Nephron progenitor cell (in vitro differentiated cells): ENCODE measurements around the gene DRD1.
"Not testable (repeated sequence)": the region's sequence is repeated elsewhere in the genome, so short reads cannot be mapped to it uniquely, and the experiment has no call there.

Source experiments
- DNase-seq: peaks from one replicate; pipeline ENCODE4 v3.0.0; 2021
- H3K27ac Mint-ChIP-seq: 2 replicates; pipeline ENCODE4 v1.8.0; 2021; ENCODE audit warnings: mild to moderate bottlenecking, moderate library complexity, mixed read lengths
- H3K27me3 Mint-ChIP-seq: 2 replicates; pipeline ENCODE4 v1.8.0; 2021; ENCODE audit warnings: mild to moderate bottlenecking, low read depth, mixed read lengths; ENCODE audit not compliant: poor library complexity
- H3K36me3 Mint-ChIP-seq: 2 replicates; pipeline ENCODE4 v1.8.0; 2021; ENCODE audit warnings: low read depth, mixed read lengths
- H3K4me1 Mint-ChIP-seq: 2 replicates; pipeline ENCODE4 v1.8.0; 2021; ENCODE audit warnings: mixed read lengths
- H3K4me3 Mint-ChIP-seq: 2 replicates; pipeline ENCODE4 v1.8.0; 2021; ENCODE audit warnings: mild to moderate bottlenecking, moderate library complexity, mixed read lengths
- H3K9me3 Mint-ChIP-seq: 2 replicates; pipeline ENCODE4 v1.8.0; 2021; ENCODE audit warnings: mild to moderate bottlenecking, moderate library complexity, mixed read lengths
- CTCF ChIP-seq: fragments of 200-600 bp; sonication (generic); IDR thresholded peaks from 2 replicates; pipeline ENCODE4 v1.5.0; 2021; ENCODE audit warnings: antibody characterized with exemption

Gene DRD1

DNA sequence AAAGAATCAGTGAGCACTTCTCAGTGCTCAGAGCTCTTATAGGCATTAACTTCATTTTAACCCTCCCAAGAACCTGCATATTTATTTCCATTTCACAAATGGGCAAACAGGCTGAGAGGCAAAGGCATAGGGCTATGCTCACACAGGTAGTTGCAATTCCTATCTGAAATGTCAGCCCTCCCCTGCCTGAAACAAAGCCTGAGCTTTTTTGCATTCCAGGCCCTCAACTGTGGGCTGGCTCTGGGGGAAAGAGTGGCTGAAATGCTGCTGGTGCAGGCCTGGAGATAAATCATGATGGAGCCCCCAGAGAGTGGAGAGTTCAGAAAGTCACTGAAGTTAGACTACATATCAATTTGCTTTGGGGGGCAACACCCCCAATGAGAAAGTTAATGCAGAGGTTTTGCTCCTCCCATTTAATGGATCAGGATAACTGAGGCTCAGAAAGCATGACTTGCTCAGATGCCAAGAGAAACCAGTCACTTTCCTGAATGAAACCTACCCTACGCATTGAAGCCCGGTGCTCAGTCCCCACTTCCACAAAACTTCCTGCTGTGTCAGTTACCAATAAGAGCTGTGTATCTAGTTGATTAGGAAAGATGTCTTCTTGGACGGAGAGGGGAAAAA is 5.6 kb downstream of the DRD1 start:
- Mint-ChIP-seq H3K36me3 (no peaks in the 10 kb centered on the region), H3K9me3 (peaks cover 3% of the 10 kb centered on the region), H3K4me1 (no peaks in the 10 kb centered on the region), H3K27me3 (peaks cover 73% of the 10 kb centered on the region), H3K27ac (no peak overlapping the region), H3K4me3 (no peak overlapping the region)
- DNase-seq = no peak
- TF ChIP-seq CTCF = no peak

DNA sequence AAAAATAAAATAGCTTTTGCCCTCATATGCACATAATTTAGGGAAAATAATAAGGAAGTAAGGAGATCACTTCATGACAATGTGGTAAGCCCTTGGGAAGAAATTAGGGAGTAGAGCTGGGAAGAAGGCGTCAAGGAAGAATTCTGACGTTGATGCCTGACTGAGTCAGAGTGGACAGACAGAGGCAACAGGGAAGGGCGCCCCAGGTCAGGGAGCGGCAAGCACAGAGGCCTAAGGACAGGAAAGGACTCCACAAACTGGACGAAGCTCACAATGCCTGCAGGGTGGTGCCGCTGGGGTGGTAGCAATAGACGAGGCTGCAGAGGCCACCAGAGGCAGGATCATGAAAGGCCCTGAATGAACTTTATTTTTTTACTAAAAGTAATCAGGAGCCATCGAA is 7.6 kb downstream of the DRD1 start:
- no peak for DNase-seq
- Mint-ChIP-seq H3K27ac (no peak overlapping the region), H3K36me3 (no peaks in the 10 kb centered on the region), H3K27me3 (peaks cover 61% of the 10 kb centered on the region), H3K4me3 (no peak overlapping the region), H3K4me1 (no peaks in the 10 kb centered on the region), H3K9me3 (no peaks in the 10 kb centered on the region)
- no peak for TF ChIP-seq CTCF

- Mint-ChIP-seq H3K36me3 (no peaks in the 10 kb centered on the region), H3K27me3 (peaks cover 53% of the 10 kb centered on the region), H3K4me3 (no peak overlapping the region), H3K9me3 (peaks cover 5% of the 10 kb centered on the region), H3K4me1 (no peaks in the 10 kb centered on the region), H3K27ac (no peak overlapping the region)
- no peak for DNase-seq
- no peak for TF ChIP-seq CTCF
These were observed 9.2 kb downstream of the DRD1 start for GRCh38 chr5:175434800-175435199.

GRCh38 chr5:175427762-175428161 is 16.2 kb downstream of the DRD1 start:
- H3K4me1 Mint-ChIP-seq = no peaks in the 10 kb centered on the region
- H3K27me3 Mint-ChIP-seq = peaks cover 13% of the 10 kb centered on the region
- DNase-seq = no peak
- H3K4me3 Mint-ChIP-seq = no peak overlapping the region
- H3K27ac Mint-ChIP-seq = no peak overlapping the region
- H3K36me3 Mint-ChIP-seq = no peaks in the 10 kb centered on the region
- TF ChIP-seq CTCF = no peak
- peaks cover 23% of the 10 kb centered on the region for H3K9me3 Mint-ChIP-seq

DNA sequence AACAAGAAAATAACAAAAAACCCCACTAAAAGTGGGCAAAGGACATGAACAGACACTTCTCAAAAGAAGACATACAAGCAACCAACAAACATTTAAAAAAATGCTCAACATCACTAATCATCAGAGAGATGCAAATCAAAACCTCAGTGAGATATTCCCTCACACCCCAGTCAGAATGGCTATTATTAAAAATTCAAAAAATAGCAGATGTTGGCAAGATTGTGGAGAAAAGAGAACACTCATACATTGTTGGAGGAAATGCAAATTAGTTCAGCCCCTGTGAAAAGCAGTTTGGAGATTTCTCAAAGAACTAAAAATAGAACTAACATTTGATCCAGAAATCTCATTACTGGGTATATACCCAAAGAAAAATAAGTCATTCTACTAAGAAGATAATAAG is 19.4 kb downstream of the DRD1 start:
- not testable (repeated sequence) for H3K4me3 Mint-ChIP-seq, H3K4me1 Mint-ChIP-seq, H3K27me3 Mint-ChIP-seq, H3K36me3 Mint-ChIP-seq, DNase-seq, H3K27ac Mint-ChIP-seq
- H3K9me3 Mint-ChIP-seq = peaks cover 16% of the 10 kb centered on the region

- H3K9me3 Mint-ChIP-seq = no peaks in the 10 kb centered on the region
- H3K27ac Mint-ChIP-seq = no peak overlapping the region
- H3K36me3 Mint-ChIP-seq = no peaks in the 10 kb centered on the region
- TF ChIP-seq CTCF = no peak
- H3K4me1 Mint-ChIP-seq = no peaks in the 10 kb centered on the region
- H3K4me3 Mint-ChIP-seq = no peak overlapping the region
- no peak for DNase-seq
- H3K27me3 Mint-ChIP-seq = peaks cover 15% of the 10 kb centered on the region
These were observed 21.9 kb downstream of the DRD1 start for GRCh38 chr5:175422058-175422457.
